Hindlimb muscle (tissue), 1 donor: ENCODE results near the gene ARHGDIG. TPM values are rescaled to one million over a fixed set of nuclear protein-coding genes. Genes with fewer than 3 reads are reported as not detected.
"Not testable (repeated sequence)": the region's sequence is repeated elsewhere in the genome, so short reads cannot be mapped to it uniquely, and the experiment has no call there.

Experiments used
- DNase-seq: peaks from one replicate; pipeline ENCODE4 v3.0.0-alpha.2; 2013
- polyA plus RNA-seq: library from polyadenylated mRNA; unstranded; fragments of 120-200 nt; gene quantifications from one replicate; pipeline ENCODE4 v1.2.1, GENCODE V29; 2013; ENCODE audit not compliant: insufficient read length

The ARHGDIG gene
- polyA plus RNA-seq, 1 donor, result 0.92 TPM

DNA sequence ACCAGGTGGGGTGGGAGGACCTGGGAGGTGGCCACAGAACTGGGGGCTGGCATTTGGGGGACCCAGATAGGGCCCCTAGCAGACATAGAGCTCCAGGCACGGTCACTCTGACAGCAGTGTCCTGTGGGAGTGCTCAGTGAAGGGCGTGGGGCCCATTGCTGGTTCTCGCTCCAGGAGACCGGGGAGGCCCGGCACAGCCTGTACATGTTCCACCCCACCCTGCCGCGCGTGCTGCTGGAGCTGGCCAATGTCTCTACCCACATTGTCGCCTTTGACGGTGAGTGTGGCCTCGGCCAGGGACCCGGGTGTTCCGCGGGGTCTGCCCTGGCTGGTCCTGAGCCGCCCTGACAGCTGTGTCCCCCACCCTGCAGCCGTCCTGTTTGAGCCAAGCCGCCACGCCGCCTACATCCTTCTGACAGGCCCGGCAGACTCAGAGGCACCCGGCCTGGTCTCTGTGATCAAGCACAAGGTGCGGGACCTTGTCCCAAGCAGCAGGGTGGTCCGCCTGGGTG, 15.9 kb upstream of the ARHGDIG start:
- no peak for DNase-seq

DNA sequence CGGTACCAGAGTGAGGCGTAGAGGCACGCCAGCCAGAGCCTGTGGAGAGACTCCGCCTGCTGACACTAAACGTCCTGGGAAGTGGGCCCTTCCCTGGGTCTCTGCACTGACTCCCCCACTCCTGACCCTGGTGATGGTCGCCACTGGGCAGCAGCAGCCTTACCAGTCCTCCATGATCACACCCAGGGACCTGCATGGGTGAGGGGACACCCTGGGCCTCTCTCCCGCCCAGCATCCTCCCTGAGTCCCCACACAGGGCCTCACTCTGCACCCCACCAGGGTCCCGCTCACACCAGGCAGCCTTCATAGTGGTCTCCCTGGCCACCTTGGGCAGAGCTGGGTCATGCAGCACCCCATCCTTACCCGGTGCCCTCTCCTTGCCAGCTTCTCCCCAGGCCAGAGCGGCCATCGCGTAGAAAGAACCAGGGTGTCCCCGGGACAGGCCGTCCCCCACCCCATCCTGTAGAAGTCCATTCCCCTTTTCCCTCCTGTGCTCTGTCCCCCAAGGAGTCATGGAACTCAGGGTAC, 15.3 kb upstream of the ARHGDIG start:
- no peak for DNase-seq

DNA sequence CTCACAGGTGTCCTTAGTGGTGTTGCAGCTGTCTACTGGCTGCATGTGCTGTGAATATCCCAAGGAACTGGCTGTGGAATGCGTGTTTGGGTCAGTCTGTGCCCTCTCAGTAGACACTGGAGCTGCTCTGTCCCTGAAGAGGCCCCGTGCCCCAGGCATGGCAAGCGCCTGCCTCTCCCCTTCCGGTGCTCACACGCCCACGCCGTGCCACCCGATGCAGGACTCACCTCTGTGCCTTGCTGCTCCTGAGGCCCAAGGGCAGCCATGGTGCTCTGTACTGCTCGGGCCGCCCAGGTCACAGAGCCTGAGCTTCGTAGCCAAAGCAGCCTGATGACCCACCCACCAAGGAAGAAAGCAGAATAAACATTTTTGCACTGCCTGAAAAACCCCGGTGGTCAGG, 14.7 kb upstream of the ARHGDIG start:
- no peak for DNase-seq

DNA sequence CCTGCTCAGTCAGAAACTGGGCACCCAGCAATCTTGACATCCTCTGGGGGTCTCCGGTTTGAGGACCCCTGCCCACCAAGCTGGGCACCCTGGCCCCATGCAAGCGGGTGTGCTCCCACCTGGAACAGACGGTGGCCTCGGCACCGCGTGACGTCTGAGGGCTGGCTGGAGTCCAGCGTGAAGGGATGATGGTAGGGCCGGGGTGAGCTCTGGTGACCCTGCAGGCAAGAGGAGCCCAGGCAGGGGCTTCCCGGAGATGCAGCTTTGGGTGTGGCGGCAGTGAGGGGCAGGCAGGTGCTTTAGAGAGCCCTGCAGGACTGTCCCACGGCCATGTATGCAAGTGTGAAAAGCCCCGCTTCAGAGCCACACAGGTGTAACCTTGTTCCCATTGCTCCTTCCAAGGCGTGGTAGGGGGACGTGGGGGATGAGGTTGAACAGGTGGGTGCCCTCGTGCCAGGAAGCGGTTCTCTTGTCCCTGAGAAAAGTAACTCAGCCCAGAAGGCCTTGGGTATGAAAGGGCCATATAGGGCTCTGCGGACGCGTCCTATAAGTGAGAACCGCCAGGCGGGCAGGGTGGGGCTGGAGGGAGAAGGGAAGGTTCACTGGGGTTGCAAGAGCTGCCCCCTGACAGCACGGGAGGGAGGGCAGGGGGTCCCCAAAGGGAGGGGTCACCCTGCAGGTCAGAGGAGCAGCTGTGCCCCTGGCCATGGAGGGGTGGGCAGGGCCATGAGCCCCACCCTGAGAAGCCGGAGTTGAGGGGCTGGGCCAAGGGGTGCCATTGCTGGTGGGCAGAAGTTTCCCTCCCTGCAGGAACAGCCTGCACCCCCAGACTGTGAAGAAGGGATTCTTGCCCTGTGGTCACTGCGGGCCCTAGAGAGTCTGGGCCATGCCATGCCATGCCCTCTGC, 13.9 kb upstream of the ARHGDIG start:
- no peak for DNase-seq

DNA sequence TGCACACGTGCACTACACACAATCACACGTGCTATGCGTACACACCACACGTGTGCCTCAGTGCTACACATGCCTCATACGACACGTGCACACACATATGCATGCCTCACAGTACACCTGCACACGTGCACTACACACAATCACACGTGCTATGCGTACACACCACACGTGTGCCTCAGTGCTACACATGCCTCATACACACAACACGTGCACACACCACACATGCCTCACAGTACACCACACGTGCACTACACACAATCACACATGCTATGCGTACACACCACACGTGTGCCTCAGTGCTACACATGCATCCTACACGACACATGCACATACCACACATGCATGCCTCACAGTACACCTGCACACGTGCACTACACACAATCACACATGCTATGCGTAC, 12.8 kb upstream of the ARHGDIG start:
- DNase-seq, result not testable (repeated sequence)

DNA sequence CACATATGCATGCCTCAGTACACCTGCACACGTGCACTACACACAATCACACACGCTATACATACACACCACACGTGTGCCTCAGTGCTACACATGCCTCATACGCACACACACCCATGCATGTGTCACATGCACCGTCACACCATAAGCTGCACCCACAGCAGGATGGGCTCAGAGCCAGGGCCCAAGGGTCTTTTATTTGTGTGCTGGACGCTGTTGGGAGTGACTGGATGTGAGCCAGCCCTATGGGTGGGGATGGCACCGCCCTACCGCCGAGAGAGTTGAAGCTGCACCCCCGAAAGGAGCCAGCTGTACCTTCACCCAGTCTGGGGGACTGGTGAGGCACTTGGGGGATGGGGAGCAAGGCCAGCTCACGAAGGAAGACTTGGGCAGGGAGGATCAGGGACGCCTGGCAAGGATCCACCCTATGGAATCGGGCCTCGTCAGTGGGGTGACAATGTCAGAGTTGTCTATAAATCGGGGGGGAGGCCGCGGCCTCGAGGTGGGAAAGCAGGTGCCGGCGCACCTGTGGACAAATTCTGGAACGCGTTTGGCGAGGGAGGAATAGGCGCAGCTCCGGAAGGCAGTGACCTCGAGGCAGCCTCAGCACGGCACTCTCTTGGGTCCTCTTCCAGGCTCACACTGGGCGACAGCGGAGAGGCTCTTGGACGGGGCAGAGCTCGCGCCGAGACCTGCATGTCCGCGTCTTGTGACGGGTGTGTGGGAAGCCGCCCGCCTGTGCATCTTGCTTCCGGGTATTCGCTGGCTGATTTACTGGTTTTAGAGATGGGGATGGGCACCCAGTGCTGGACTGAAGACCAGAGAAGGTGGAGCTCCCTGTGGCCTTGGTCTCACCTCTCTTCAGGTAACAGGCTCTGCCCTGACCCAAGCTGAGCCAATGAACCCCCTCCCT, 12.0 kb upstream of the ARHGDIG start:
- no peak for DNase-seq

DNA sequence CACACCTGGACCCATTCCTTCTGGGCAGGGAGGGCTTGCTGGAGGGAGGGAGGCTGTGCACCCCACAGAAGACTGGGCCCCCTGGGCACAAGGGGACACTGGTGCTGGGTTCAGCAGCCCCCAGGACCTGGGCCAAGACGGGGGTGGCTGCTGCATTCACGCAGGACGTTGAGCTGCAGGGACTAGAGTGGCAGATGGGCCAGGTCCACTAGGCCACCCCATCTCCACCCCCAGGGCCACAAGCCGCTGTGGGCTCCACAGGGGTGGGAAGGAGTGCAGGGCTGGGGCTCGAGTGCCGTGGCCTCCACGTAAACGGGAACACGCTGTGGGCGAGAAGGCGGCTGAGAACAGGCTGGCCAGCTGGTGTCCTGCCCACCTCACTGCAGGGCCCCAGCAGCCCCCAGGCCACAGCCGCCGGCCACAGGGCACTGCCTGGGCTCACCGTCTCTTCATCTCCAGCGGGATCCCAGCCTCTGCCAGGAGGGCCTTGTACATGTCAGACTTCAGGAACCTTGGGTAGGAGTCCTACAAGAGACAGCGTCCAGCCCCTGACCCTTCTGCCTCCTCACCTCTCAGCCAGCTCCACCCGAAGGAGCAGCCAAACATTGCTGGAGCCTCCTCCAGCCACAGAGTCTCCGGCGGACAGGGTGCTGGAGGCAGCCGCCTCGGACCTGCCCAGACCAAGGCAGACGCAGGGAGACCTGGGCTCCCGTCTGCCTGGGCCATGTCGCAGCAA, 11.2 kb upstream of the ARHGDIG start:
- DNase-seq, result no peak

DNA sequence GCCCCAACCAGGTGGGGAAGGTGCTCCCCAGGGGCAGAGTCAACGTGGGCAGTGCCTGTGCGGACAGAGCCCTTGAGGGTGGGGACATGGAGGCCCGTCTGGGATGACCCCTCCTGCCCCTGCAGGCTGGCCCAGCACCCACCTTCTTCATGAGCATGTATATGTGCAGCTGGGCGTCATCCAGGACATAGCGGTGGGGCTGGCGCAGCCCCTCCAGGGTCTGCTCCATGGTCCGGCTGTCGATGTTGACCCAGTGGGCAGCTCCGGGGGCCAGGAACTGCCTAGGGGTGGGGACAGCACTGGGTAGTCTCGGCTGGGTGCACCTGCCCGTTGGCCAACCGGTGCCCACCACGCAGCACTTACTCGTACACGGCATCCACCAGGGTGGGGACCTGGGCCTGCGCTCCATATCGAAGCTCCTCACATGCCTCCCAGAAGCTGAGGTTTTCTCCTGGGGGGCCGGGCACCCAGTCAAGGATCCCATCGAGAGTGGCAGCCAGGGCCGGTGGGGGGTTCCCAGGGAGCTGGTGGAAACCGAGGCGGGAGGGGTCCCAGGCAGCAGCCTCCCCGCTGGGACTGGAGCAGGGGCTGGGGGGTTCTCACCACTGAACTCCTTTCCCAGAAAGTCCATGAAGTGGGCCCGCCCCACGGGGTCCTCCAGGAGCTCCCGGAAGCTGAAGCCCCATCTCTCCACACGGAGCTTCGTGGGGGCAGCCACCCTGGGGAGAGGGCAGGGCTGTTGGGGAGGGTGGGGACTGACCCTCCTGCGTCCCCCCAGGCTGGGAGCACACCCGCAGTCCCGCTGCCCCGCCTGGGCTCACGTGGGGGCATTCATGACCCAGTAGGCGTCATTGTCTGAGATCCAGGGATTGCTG, 9.8 kb upstream of the ARHGDIG start:
- DNase-seq, result no peak

DNA sequence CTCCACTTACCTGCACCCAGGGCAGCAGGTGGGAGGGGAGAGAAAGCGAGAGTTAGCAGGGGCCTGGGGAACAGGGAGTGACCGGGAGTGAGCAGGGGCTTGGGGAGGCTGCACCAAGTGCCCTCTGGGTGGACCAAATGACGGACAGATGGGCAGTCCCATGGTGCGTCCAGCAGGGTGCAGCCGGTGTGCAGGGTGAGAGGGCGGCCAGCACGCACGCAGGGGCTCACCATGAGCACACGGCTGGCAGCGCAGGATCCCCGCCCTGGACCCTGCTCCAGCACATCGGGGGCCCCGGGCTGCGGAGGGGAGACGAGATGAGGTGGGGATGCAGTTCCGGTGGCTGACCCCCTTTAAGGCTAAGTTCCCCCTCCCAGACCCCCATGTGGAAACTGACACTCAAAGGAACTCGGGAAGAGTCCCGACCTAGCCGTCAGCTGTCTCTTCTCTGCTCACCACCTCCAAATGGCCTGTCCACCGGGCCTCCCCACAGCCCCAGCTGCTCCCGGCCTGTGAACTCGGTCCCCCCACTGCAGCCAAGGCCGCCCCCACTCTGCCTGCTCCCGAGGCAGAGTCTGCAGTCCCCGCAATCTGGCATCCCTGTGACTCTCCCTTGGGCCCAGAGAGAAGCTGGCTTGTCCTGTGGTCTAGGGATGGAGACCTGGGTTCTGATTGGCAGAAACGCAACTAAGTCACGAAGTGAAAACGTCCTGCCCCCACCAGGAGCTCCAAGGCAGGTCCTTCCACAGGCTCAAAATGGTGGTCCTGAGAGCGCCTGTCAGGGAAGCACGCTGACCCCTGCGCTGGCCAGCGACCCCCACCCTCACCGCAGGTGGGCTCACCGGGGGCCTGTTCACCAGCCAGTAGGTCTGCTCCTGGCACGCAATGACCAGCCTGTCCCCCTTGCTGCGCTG, 7.5 kb upstream of the ARHGDIG start:
- DNase-seq, result no peak

DNA sequence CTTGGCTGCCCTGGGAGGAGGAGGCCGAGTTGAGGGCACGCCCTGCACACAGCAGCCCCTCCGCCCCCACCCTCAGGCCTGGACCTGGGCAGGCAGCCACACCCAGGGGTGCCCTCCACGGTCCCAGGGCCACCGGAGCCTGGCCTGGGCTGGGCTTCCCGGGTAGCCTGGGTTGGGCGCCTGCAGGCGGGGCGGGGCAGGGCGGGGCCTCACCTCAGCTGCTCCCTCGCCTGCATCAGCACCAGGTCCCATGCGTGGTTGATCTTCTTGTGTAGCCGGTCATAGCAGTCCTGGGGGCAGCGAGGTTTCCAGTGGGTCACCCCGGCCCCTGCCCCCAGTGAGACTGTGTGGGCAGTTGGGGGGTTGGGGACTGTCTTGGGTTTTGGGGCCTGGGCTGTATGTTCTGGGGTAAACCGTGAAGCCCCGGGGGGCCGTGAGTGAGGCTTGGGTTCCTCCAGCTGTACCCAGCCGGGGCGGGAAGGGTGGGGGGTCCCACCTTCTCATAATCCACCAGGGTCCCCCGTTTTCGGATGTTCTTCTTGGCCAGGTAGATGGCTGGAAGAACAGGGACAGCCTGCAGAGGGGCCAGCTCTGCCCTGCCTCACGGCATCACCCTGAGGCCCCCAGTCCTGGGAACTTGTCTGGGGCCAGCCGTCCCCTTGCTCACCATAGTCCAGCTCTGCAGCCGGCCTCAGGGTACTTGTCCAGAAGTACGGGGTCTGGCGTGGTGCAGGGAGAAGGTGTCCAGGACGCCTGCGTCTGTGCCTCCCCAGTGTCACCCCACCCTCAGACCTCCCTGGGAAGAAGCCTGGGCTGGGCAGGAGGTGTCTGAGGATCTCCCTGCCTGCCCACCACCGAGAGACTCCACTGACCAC, 6.6 kb upstream of the ARHGDIG start:
- no peak for DNase-seq

DNA sequence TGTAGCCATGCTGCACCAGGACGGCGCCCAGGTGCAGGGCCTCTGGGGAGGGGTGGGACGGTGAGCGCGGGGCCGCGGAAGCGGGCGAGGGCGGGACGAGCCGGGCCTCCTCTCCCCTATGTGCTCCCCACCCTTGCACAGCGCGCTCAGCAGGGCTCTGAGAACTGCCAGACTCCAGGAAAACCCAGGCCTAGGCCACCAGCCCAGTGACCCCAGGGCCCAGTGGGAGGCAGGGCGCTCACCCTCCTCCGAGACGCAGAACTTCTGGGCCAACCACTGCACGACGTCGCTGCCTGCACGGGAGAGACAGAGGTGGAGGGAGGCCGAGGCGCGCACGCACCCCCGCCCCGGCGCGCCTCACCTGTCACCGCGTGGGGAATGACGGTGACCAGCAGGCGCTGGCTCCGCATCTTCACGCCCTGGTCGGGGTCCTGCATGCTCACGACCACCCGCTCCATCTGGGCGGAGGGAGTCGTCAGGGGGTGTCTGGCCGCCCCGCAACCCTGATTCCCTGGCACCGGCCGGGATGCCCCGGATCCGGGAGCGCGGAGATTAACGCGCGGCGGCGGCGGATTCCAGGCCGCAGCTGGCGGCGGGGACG, 5.2 kb upstream of the ARHGDIG start:
- no peak for DNase-seq

DNA sequence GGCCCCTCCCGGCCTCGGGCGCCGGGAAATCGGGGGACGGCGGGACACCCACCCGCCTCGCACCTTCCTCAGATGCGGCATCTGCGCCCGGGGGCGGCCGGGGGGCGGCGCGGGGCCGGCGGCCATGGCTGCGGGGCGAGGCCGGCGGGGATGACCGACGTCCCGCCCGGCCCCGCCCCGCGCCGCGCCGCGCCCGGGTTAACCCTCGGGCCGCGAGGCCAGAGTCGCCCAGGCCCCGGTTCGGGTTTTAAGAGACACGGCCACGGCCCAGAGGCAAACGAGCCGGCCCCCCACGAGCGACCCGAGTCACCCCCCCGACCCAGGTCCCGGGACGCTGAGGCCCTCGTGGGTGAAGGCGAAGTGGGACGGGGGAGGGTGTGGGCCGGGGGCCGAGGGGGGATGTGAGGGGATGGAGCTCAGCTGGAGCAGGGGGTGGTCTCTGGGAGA, 4.6 kb upstream of the ARHGDIG start, which contains the start of gene RGS11:
TSS of gene RGS11 (minus strand) at position 159 of the 447 bp plus-strand sequence. CDS start at position 126, 33 bp downstream.
- no peak for DNase-seq

DNA sequence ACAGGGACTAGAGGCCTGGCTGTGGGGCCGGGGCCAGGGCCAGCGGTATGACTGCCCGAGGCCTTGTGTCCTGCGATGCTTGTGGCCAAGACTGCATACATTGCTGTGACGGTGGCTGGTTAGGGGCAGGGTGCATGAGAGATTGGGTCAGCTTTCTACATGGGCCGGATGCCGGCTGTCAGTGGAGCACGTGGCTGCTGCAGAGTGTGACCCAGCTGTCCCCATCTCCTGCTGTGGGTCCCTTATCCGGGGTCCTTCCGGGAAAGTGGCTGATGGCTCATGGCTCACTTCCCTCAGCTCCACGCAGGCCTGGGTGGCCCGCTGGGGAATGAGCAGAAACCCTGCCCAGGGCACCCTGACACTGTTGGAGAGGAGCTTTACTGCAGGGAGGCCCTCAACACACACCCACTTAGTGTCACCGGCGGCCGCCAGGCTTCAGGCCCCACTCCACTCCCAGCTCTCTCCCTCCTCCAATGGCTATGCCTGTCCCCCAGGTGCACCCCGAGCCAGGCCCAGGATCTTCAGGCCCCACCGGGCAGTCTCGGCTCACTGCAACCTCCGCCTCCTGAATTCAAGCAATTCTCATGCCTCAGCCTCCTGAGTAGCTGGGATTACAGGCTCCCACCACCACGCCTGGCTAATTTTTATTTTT, 3.8 kb upstream of the ARHGDIG start:
- no peak for DNase-seq

DNA sequence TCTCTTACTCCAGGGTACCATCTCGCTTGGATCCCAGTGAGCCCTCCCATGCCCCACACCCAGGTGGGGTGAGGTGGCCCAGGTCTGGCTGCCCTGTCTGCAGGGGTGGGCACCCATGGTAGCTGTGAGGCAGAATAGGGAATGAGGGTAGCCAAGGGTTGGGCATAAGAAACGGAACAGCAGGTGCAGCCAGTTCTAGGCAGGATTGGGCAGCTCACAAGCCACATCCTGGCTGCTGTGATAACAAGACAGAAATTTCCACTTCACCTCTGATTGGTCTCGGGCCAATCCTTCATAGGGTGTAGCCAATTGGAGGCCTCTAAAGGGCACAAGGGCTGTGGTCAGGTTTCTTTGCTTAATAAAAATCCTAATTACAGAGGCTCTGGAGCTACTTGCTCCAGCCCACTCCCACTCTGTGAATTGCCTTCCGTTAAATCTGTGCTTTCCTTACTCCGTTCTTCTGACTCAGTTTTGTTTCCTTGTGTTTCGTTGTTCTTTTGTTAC, 1.5 kb upstream of the ARHGDIG start:
- no peak for DNase-seq

DNA sequence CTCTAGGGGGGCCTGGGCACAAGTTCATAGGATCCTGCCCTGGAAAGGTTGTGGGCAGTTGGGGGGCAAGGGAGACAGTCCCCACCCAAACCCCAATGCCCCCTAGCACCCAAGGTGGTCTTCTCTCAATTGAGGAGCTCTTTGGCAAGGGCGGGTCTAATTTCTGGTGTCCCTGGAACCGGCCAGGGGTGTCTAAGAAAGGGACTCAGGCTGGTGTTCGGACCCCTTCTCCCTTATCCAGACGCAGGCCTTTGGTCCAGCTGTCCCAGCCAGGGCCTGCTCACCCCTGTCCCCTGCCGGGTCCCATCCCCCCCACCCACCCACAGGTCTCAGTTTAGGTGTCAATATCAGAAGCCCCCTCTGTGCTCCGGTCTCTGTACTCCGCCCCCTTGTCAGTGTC, 860 bp upstream of the ARHGDIG start:
- no peak for DNase-seq

DNA sequence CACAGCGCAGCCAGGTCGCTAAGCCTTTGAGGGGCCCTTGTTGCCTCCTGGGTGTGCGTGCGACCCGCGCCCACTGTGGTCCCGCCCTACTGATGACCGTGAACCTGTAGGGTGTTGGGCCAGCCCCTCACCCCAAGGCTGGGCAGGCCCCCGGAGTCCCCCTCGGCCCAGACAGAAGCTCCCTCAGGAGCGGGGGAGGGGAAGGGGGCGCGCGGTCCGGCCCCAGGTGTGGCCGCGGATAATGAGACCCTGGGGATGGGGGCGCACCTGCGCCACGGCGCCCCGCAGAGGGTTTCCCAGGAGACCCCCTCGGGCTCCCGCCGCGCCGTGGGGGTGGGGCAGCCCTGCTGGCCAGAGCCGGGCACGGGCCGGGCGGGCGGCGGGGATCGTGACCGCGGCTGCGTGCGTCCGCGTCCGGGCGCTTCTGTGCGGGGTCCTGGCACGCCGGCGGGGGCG, 358 bp upstream of the ARHGDIG start:
- no peak for DNase-seq

DNA sequence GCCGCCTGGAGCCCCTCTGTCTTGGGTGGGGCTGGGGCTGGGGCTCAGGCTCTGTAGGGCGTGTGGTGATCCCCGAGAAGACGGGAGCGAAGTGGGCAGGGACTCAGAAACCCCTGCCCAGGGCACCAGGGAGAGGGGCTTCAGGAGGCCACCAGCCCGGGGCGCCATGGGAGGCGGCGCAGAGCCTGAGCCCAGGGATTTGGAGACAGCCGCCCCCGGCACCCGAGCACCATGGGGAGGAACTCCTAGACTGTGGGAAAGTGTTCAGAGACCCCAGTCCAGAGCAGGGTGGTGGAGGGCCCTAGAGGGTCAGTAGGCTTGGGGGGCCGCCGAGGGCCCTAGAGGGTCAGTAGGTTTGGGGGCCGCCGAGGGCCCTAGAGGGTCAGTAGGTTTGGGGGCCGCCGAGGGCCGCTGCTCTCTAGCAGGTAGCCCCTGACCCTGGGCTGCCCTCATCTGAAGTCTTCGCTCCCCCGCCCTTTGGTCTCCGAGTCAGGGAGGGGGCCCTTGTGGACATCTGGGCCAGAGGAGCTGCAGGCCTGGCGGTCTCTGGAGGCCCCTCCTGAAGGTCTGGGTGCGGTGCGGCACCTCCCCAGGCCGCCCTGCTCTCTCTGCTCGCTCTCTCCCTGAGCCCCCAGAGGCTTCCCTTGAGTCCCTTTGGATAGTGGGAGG, 734 bp downstream of the ARHGDIG start:
- no peak for DNase-seq
